C4-2B (cell line): ENCODE measurements around the gene LMF1.

ENCODE experiments used
- H3K27ac ChIP-seq: fragments of 450-650 bp; 2 replicates; pipeline ENCODE4 v1.5.1; 2017
- ZFX ChIP-seq: fragments of 450-650 bp; IDR thresholded peaks from 2 replicates; pipeline ENCODE4 v1.6.1; 2017
- TF ChIP-seq, protein P1 (sequence below): fragments of 450-650 bp; conservative IDR thresholded peaks from 2 replicates; pipeline ENCODE4 v1.5.1; 2017; ENCODE audit warnings: mild to moderate bottlenecking

The LMF1 gene

DNA sequence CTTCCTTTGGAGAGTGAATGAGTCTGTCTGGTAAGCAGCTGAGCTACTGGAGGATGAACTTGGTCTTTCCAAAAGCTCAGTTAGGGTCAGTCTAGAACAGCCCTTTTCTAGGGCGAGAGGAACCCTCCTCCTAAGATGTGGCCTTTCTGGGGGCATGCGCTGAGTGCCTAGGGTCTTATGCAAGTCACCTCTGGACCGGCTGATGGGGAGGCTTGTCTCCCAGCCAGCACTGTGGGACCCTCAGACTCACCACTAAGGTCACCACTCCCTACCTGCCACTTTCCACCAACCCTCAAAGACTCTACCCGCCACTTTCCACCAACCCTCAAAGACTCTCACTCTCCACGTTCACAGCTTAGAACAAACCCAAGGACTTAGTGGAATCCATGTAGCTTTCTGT is 26.8 kb downstream of the LMF1 start:
- H3K27ac ChIP-seq: no peak overlapping the region
- TF ChIP-seq, protein P1, sequence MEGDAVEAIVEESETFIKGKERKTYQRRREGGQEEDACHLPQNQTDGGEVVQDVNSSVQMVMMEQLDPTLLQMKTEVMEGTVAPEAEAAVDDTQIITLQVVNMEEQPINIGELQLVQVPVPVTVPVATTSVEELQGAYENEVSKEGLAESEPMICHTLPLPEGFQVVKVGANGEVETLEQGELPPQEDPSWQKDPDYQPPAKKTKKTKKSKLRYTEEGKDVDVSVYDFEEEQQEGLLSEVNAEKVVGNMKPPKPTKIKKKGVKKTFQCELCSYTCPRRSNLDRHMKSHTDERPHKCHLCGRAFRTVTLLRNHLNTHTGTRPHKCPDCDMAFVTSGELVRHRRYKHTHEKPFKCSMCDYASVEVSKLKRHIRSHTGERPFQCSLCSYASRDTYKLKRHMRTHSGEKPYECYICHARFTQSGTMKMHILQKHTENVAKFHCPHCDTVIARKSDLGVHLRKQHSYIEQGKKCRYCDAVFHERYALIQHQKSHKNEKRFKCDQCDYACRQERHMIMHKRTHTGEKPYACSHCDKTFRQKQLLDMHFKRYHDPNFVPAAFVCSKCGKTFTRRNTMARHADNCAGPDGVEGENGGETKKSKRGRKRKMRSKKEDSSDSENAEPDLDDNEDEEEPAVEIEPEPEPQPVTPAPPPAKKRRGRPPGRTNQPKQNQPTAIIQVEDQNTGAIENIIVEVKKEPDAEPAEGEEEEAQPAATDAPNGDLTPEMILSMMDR: no peak
- no peak for TF ChIP-seq ZFX

DNA sequence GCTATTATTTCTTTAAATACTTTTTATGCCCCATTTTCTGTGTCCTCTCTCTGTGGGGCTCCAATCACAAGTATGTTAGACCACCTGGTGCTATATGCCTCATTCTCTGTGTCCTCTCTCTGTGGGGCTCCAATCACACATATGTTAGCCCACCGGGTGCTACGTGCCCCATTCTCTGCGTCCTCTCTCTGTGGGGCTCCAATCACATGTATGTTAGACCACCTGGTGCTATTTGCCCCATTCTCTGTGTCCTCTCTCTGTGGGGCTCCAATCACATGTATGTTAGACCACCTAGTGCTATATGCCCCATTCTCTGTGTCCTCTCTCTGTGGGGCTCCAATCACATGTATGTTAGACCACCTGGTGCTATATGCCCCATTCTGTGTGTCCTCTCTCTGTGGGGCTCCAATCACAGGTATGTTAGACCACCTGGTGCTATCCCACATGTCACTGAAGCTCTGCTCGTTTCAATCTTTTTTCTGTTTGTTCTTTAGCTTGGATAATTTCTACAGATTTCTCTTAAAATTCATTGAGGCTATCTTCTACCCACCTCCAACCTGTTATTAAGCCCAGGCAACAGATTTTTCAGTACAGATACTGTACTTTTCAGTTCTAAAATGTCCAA is 28.2 kb downstream of the LMF1 start:
- no peak for TF ChIP-seq ZFX
- TF ChIP-seq, protein P1: no peak
- no peak overlapping the region for H3K27ac ChIP-seq

DNA sequence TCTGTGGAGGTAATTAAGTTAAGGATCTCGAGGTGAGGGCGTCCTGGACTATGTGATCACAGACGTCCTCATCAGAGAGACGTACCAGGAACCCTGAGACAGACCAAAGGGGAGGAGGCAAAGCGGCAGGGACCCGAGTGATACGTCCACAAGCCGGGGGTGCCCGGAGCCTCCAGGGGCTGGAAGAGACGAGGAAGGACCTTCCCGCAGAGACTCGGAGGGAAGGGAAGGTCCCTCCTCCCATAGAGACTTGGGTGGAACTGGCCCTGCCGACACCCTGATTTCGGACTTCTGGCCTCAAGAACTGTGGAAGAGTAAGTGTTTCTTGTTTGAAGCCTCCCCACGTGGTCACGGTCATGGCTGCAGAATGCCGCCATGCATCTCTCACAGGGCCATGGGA is 30.8 kb downstream of the LMF1 start:
- H3K27ac ChIP-seq: no peak overlapping the region
- TF ChIP-seq, protein P1: no peak
- no peak for TF ChIP-seq ZFX

DNA sequence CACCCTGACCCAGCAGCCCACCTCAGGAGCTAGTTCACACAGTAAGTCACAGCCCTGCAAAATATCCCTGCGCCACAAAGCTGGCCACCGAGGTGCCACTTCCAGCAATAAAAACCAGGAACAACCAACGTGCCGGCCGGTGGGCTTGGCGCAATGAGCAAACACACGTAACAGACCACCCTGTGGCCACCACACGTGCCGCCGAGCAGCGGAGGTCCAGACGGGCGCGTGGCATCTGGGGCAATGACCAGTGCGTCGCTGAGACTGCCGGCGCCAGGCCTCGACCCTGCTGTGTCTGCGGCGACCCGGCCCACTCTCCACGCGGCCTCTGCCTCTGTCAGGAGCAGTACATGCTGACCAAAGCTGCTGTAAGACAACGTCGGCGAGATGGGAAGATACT is 31.5 kb downstream of the LMF1 start:
- TF ChIP-seq, protein P1: no peak
- TF ChIP-seq ZFX: no peak
- no peak overlapping the region for H3K27ac ChIP-seq

DNA sequence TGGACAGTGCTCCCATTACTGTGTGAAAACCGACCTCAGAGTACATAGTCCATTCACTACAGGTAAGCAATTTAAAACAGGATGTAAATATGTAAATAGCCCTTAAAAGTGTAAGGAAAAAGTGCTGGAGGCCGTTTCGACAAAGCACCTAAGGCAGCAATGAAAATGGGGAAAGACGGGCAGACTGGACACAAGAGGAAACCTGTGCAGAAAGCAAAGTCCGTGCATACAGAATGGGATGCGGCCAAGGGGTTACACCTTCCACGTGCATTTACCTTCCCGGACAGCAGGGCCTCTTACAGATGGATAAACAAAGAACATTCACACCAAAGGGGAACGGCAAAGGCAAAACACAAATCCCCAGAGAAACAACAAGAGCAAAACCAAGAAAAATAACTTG is 32.0 kb downstream of the LMF1 start:
- H3K27ac ChIP-seq: no peak overlapping the region
- TF ChIP-seq ZFX: no peak
- TF ChIP-seq, protein P1: no peak

DNA sequence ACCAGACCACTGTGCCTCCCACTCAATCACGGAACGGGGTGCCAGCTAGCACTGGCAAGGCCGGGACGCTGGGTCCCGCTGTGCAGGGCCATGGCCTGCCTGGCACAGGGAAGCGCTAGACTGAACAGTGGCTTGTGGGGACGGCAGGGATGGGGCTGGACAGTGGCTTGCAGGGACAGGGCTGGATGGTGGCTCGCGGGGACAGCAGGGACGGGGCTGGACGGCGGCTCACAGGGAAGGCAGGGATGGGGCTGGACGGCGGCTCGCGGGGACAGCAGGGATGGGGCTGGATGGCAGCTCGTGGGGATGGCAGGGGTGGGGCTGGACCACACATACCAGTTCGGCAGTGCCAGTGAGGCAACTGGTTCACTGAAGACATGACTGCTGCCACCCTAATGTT is 32.6 kb downstream of the LMF1 start:
- H3K27ac ChIP-seq: no peak overlapping the region
- TF ChIP-seq, protein P1: no peak
- no peak for TF ChIP-seq ZFX

DNA sequence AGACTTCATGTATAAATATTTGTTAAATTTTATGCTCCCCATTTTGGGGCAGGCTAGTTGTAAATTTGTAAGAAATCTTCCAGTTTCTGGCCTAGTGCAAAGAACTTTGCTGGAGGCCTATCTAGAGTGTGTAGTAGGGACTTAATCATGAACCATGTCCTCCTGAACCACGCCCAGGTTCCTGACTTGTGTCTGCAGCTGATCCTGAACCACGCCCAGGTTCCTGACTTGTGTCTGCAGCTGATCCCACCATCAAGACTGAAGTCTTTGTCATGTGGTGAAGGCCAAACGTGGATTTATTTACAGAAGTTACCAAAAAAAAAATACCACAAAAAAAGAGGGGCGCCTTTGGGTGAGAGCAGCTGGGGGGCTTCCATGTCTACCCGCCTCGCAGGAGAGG is 33.1 kb downstream of the LMF1 start:
- H3K27ac ChIP-seq: no peak overlapping the region
- TF ChIP-seq ZFX: no peak
- TF ChIP-seq, protein P1: no peak
